RPMI7951 (cell line): Measurements from ENCODE around the gene ACOT7. TPM values are rescaled to one million over a fixed set of nuclear protein-coding genes. Genes with fewer than 3 reads are reported as not detected.
A peak's percentile ranks its signal among the peaks of the same experiment; 100 is the strongest.

Experiments used
- DNase-seq: peaks from one replicate; pipeline ENCODE4 v3.0.0-alpha.2; 2012; ENCODE audit warnings: low read depth
- total RNA-seq: library from RNA; depleted of rRNA; stranded (reverse); fragments of >200 nt; shearing (Covaris generic); gene quantifications from 2 replicates; pipeline ENCODE4 v1.2.3, GENCODE V29; 2014

The ACOT7 gene
- total RNA-seq, 1 experiment from 2014 or later: 142 TPM

GRCh38 chr1:6363085-6363884, 30.3 kb downstream of the ACOT7 start:
- peak; percentile 84 for DNase-seq

- DNase-seq: no peak
These were observed 32.3 kb downstream of the ACOT7 start for GRCh38 chr1:6361124-6361775.

- no peak for DNase-seq
These were observed 33.0 kb downstream of the ACOT7 start for GRCh38 chr1:6360517-6361070.

GRCh38 chr1:6360117-6360496, 33.5 kb downstream of the ACOT7 start:
- DNase-seq: no peak

- DNase-seq: peak; percentile 98
These were observed 34.1 kb downstream of the ACOT7 start for GRCh38 chr1:6359216-6360116.

- DNase-seq: peak; percentile 96
These were observed 34.8 kb downstream of the ACOT7 start for GRCh38 chr1:6358757-6359201.

- DNase-seq: peak; percentile 99
These were observed 35.4 kb downstream of the ACOT7 start for GRCh38 chr1:6358144-6358624.

GRCh38 chr1:6357243-6357936, 36.2 kb downstream of the ACOT7 start:
- no peak for DNase-seq

GRCh38 chr1:6355621-6356020, 37.9 kb downstream of the ACOT7 start:
- no peak for DNase-seq

- no peak for DNase-seq
These were observed 38.8 kb downstream of the ACOT7 start for GRCh38 chr1:6354659-6355317.

GRCh38 chr1:6353955-6354658, 39.5 kb downstream of the ACOT7 start:
- peak; percentile 98 for DNase-seq

GRCh38 chr1:6353619-6353954, 40.0 kb downstream of the ACOT7 start:
- no peak for DNase-seq

- DNase-seq: no peak
These were observed 41.4 kb downstream of the ACOT7 start for GRCh38 chr1:6352138-6352563.

GRCh38 chr1:6351480-6352137, 42.0 kb downstream of the ACOT7 start:
- DNase-seq: no peak

- no peak for DNase-seq
These were observed 43.0 kb downstream of the ACOT7 start for GRCh38 chr1:6350416-6351088.

- no peak for DNase-seq
These were observed 44.2 kb downstream of the ACOT7 start for GRCh38 chr1:6349254-6349943.

GRCh38 chr1:6348511-6349191, 44.9 kb downstream of the ACOT7 start:
- DNase-seq: peak; percentile 95
